ENCODE data around the gene KMT5B.
"Not testable (repeated sequence)": the region's sequence is repeated elsewhere in the genome, so short reads cannot be mapped to it uniquely, and the experiment has no call there.

The KMT5B gene

DNA sequence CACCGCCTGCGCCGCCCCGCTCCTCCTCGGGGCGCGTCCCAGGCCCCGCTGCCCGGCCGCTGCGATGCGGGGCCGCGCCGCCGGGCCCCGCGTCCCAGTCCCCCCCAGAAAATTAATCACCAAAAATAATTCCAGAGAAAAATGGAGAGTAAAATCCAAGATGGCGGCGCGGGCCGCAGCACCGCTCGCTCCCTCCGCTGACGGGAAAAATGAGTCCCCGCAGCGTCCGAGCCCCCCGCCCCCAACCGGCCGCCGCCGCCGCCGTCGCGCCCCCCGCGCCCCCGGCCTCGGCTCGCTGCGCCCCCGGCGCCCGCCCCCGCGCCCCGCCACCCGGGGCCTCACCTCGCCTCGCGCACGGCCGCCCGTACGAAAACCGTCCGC lies at the start of gene KMT5B:
Gene KMT5B, minus strand, starts transcription at position 162 of the 381 bp plus-strand sequence. CDS start 23,220 bp downstream, outside the sequence.
- peak in 2 of 3 experiments; percentile 73 to 81 for DNase-seq

DNA sequence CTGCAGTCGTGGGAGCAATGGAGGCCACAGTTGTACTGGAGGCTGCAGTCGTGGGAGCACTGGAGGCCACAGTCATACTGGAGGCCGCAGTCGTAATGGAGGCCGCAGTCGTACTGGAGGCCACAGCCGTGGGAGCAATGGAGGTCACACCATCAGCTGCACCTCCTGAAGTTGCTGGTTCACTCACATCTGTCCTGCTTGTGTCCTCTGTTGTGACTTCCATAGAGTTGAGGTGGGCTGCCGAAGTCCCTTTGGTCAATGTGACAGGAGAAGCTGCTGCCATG lies 49.4 kb upstream of the KMT5B start:
- DNase-seq = no peak

DNA sequence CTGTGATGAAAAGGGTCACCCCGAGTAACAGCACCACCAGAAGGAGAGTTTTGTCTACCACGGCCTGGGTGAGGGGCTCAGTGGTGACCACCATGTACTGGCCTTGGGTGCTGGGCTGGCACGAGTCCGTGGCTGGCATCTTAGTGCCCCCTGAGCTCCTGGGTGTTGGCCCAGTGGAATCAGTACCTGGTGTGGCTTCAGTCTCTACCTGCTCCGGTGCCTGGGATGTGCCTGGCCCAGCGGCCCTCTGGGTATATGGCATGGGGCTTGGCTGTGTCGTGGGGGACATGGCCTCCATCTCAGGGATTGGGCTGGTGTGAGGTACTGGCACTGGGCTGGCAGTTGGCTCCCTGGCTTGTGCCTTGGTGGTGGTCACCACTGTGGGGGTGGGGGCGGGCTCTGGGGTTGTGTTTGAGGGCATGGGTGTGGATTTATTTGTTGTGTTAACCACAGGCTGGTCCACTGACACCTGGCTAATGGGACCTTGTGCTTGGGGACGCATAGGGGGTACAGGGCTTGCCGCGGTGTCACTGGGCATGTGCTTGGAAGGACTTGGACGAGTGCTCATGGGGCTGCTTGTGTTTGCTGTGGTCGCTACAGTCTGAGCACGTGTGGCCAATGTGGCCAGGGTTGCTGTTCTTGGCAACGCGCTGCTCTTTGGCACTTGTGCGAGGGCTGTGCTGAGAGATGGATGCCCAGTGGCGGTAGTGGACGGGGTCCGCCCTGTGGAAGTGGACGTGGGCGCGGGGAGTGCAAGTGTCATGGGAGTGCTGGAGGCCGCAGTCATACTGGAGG lies 48.9 kb upstream of the KMT5B start:
- DNase-seq = no peak

DNA sequence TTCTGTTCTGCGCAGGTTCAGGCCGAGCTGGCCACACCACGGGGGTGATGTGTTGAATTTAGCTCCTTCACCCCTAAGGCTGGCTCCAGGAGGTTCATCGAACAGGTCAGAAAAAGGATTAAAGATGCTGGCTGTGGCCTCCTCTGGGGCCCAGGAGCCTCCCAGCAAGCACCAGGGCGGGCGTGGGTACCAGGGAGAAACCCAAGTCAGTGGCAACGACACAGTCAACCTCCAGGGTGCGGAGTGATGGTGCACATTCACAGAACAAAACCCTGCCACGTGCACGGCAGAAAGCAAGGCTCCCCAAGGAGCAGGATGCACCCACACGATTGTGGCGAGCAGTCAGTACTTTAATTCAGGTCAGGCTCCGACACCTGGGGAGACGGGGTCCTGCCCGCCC lies 47.9 kb upstream of the KMT5B start:
- no peak for DNase-seq

DNA sequence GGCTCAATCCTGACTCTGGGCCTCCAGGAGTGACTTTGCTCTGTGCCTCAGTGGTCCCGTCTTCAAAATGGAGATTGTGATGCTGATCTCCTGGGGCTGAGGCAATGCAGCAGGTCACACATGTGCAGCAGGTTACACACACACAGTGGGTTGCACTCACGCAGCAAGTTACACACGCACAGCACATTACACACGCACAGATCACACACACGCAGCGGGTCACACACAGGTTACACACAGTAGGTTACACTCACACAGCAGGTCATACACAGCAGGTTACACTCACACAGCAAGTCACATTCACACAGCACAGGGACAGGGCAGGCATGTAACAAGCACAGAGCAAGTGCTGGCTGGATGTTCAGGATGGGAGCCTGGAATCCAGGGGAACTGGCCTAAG lies 47.4 kb upstream of the KMT5B start:
- no peak for DNase-seq

DNA sequence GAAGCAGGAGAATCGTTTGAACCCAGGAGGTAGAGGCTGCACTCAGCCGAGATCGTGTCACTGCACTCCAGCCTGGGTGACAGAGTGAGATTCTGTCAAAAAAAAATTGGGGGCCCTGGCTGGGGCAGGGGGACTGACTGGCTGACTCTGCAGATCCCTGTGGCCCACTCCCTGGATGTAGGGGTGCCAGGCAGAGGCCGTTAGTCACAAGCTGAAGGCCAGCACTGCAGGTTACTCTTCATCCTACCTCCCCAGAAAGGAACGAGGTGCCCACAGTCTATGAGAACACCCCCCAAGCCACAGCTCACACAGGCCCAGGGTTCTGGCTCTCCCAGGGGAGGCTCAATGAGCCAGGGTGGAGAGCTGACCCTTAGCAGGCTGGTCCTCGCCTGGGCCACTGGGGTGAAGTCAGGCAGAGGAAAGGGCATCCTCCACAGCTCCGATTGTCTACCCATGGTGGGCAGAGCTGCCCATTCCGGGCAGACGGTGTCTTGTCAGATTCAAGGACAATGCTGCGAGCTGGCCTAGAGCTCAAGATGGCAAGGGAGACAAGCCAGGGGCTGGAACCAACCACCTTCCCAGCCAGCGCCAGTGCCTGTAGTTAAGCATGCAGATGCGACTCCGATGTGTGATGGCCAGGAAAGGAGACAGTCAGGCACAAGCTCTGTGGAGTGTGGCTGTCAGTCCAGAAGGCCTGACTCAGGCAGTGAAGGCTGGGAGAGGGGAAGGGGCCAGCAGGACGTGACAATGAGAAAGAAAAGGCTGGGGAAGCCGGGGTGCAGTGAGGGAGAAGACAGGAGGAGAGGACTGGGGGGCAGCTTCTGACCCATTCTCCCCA lies 46.2 kb upstream of the KMT5B start:
- DNase-seq = no peak

DNA sequence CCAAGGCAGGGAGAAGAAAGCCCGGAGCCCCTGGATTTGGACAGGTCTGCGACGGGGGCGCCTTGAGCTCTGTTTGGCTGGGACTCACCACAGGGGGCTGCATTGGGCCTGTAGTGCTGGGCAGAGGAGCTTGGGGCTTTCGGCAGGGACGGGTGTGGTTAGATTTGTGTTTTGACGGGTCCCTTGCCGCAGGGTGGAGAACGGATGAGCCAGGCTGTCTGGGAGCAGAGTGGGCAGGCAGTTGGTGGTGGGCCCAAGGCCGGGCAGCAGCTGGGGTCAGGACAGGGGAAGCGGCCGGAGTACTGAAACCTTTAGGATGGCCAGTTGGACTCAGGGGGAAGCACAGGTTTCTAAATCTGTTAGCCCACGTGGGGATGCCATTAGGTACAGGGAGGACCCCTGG lies 45.3 kb upstream of the KMT5B start:
- DNase-seq = no peak

DNA sequence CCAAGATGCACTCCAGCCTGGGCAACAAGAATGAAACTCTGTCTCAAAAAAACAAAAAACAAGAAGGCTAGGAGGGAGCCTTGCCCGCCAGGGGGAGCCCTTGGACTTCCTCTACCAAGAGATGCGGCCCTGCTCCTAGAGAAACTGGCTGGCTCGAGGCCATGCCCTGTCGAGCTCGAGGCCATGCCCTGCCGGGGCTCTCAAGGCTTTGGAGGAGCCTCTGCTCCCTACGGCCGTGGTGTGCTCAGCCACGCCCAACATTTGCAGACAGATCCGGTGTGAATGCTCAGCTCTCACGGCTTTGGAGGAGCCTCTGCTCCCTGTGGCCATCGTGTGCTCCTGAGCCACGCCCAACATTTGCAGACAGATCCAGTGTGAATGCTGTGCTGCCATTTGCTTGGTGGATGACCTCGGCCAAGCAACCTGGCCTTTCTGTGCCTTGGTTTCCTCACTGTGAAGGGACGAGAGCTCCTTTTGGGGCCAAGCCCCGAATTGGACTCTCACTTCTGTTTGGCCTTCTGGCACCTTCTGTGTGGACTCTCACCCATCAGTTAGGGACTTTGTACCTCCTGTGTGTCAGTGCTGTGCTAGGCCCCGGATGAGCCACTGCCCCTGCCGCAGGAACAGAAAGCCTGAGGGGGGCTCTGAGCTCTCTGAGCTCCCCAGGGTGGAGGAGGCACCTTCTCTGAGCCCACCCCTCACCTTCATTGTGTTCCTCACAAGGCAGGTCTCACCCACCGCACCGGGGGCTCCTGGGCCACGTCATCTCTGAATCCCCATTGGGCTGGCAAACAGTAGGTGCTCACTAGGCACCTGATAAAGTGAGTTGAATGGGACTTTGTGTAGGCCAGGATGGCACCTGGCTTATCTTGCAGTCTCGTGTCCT lies 44.6 kb upstream of the KMT5B start:
- DNase-seq = peak; percentile 83 to 94 (median 84)

DNA sequence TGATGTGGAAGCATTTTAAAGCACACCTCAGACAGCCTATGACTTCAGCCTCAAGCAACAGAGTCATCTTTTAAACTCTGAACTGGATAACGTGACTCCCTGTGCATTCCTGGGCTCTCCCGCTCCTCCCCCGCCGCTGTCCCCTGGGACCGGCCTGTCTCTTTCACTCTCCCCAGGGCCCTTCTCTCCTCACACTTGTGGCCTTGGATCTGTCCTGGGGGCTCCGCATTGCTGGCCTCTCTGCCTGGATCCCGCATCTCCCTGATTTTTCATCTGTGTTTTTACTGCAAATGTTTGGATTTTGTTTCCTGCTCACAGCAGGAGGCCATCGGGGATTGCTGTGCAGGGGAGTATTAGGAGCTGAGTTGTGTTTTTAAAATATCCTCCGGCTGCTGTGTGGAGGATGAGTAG lies 43.2 kb upstream of the KMT5B start:
- no peak for DNase-seq

DNA sequence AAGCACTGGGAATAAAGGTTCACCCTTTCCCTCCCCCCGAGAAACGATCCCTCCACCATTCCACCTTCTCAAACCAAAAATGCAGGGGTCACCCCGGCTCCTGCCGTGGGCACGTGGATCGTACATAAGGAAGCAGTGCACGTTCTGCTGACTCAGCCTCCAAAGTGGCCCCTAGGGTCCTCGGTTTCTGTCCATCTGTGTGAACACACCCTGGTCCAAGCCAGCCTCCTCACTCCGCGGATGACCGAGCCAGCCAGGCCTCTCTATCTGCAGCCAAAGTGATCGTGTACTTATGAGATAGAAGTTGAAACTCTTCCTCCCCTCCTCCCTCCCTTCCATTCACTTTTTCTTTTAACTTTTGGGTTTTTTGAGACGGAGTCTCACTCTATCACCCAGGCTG lies 42.4 kb upstream of the KMT5B start:
- no peak for DNase-seq

DNA sequence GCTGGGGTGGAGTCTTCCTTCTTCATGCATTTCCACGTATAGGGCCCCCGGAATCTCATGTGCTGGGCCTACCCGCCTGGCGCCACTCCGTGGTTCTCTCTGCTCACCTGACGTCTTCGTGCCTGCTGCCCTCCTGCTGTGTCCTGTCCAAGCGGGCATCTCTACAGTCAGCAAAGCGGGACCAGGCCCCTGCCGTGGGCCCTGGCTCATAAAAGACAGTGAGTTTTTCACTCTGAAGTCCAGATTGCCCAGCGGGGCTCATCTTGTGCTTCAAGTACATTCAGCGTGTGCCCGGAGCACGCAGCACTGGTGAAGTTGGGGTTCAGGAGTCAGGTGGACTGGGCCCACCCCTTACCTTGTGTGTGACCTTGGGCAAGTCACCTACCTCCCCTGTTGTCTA lies 41.3 kb upstream of the KMT5B start:
- no peak for DNase-seq

DNA sequence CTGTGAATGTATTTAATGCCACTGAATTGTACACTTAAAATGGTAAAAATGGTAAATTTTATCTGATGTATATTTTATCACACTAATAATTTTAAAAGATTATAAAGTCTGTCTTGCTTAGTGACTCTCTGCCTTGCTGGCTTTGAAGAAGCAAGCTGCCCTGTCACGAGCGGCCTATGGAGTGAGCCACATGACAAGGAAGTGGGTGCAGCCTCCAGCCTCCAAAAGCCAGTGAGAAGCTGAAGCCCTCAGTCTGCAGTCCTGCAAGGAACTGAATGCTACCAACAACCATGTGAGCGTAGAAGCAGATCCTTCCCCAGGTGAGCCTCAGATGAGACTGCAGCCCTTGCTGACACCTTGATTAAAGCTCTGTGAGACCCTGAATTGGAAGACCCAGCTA lies 38.7 kb upstream of the KMT5B start:
- no peak for DNase-seq

DNA sequence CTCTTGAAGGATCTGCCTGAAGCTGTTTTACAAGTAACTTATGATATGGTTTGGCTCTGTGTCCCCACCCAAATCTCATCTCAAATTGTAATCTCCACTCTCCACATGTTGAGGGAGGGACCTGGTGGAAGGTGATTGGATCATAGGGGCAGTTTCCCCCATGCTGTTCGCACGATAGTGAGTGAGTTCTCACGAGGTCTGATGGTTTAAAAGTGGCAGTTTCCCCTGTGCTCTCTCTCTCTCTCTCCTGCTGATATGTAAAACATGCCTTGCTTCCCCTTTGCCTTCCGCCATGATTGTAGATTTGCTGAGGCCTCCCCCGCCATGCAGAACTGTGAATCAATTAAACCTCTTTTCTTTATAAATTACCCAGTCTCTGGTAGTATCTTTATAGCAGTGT lies 31.8 kb upstream of the KMT5B start:
- not testable (repeated sequence) for DNase-seq

DNA sequence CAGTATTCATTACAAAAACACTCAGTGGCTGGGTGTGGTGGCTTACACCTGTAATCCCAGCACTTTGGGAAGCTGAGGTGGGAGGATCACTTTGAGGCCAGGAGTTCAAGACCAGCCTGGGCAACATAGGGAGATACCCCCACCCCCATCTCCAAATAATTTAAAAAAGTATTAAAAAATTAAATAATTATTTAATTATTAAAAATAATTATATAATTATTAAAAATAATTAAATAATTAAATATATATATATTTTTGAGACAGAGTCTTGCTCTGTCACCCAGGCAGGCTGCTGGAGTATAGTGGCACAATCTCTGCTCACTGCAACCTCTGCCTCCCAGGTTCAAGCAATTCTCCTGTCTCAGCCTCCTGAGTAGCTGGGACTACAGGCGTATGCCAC lies 30.8 kb upstream of the KMT5B start:
- DNase-seq = not testable (repeated sequence)

DNA sequence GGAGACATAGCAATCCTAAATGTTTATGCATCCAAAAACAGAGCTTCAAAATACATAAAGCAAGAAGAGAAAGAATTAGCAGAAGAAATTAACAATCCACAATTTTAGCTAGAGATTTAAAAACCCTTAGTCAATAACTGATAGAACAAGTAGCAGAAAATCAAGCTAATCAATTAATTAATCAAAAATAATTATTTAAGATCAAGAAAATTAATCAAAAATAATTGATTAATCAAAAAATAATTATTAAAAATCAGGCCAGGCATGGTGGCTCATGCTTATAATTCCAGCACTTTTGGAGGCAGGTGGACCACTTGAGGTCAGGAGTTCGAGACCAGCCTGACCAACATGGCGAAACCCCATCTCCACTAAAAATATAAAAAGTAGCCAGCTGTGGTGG lies 29.5 kb upstream of the KMT5B start:
- DNase-seq = no peak

DNA sequence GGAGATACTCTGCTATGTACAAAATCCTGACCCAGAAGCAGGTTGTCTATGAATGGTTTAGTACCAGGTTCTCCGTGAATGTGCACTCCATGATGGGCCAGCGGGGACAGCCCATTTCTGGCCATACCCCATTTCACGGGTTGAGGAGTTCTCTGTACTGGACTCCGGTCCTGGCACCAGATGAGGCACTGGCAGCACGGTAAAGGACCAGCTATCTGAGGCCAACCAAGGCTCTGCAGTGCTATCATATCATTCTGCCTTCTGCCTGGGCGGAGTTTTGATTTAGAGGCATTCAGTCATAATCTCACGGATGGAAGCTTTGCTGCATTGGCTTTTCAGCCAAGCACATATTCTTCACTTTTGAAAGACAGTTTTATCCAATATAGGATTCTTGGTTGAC lies 18.5 kb upstream of the KMT5B start:
- no peak for DNase-seq

DNA sequence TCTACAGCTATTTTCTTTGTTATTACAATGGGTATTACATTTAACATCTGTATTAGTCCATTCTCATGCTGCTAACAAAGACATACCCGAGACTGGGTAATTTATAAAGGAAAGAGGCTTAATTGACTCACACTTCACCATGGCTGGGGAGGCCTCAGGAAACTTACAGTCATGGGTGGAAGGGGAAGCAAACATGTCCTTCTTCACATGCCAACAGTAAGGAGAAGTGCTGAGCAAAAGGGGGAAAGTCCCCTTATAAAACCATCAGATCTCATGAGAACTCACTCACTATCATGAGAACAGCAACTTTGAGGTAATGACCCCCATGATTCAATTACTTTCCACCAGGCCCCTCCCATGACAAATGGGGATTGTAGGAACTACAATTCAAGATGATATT lies 16.5 kb upstream of the KMT5B start:
- DNase-seq = no peak

DNA sequence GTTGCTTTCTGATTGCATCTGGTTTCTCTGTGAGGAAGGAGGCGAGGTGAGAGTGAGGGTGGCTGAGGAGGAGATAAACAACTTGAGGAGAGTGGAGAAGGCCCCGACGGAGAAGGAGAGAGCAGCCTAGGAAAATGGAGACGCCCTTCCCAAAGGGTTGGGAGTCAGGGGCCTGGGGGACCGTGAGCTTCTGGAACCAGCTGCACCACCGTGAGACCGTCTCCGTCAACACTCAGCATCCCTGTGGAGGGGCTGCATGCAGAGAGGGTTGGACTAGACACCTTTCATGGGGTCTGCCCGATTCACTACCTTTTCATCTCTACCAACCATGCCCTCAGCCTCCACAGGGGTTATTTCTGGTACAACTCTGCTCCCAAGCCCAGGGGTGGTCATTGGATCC lies 13.3 kb upstream of the KMT5B start:
- DNase-seq = no peak

DNA sequence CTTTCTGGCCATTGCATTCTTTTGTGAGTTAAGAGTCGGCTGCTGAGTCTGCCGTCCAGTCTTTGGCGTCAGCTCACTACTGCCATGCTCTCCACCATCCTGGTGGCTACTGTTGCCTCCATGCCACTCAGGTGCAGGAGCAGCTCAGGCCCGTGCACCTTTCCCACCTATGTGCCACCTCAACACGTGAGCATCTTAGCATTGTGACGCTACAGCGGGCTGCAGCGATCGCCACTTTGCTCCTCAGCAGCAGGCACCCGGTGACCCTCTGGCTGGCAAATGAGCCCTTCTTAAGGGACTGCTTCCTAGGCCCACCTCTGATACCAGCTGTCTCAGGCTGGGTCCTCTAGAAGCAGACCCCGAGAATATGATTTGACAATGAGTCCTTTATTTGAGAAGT lies 11.5 kb upstream of the KMT5B start:
- no peak for DNase-seq

DNA sequence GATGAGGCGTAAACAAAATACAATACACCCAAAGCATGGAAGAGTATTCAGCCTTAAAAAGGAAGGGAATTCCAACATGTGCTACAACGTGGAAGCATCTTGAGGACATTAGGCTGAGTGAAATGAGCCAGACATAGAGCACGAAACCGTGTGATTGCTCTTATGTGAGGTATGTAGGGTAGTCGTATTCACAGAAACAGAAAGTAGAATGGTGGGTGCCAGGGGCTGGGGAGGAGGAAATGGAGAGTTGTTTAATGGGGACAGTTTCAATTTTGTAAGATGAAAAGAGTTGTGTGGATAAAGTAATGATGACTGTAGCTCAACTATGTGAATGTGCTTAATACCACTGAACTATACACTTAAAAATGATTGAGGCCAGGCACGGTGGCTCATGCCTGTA lies 10.2 kb upstream of the KMT5B start:
- no peak for DNase-seq

DNA sequence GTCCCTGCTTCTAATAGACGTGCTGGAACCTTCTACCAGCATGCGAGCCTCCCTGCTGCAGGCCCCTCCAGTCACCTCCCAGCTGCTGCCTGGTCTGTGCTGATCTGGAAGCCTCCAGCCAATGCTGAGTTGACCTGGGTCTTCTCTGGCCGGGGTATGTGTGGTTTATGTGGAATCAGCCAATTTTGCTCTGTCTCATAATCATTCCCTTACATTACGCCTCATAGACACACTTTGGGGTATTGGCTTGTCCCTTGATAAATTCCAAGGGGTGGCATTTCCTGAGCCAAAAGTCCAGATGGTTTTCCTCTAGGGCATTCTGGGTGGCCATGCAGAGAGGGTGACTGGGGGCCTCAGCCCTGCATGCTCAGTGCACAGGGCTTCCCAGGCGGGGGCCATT lies 8.3 kb upstream of the KMT5B start:
- no peak for DNase-seq

DNA sequence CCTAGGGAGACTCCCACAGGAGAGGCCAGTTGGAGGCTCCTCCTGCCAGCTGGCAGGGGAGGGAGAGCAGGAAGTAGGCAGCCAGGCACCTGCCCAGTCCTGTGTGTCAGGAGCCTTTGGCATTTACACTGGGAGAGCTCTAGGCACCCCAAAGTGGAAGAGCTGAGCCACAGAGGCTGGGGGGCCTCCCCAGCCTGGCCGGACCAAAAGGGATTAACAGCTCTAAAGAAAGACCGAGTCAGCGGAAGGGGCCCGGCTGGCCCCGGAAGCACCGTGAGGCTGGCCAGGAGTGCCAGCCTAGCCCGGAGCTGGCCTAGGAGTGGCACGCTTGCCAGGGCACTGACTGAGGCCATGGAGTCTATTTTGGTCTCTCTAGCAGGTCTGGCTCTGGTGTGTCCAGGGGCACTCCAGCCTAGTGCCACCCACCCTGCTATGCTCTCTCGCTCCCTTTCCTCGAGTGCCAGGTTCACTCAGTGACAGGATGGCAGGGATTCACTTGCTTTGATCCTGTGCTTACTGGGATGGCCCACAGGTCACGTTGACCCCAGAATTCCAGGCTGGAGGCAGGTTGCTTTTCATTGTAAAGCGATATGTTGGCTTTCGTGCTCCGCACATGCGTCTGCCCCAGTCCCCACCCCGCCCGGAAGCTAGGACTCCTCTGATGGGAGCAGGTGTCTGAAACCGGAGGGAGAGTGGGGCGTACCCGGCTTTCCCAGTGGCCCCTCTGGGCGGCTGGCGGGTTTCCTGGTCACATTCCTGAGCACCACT lies 3.3 kb upstream of the KMT5B start:
- no peak for DNase-seq
